ENCODE results near the gene ST6GALNAC5.

ST6GALNAC5 gene

DNA sequence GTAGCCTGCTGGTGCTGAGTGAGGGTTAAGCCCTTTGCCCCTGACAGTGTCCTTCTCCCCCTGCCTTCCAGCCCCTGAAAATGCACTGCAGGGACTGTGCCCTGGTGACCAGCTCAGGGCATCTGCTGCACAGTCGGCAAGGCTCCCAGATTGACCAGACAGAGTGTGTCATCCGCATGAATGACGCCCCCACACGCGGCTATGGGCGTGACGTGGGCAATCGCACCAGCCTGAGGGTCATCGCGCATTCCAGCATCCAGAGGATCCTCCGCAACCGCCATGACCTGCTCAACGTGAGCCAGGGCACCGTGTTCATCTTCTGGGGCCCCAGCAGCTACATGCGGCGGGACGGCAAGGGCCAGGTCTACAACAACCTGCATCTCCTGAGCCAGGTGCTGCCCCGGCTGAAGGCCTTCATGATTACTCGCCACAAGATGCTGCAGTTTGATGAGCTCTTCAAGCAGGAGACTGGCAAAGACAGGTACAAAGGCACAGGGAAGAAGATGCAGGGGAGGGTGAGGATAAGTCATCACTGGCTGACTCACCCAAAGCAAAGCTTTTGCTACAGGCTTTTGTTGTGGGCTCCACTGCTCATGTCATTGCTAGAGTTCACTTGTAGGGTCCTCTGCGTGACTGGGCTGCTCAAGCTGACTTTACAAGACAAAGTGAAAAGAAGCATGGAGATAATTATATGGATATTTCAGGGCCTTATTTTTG lies 177.0 kb downstream of the ST6GALNAC5 start:
- H3K4me1 ChIP-seq: peaks cover 4 to 26% (median 7%) of the 10 kb centered on the region in 10 experiments; a peak in 16 of 20 replicates
- no peak for TF ChIP-seq Cebpa-rat (IDR thresholded peaks at IDR 0.05)
- H4K20me1 ChIP-seq: no peaks in the 10 kb centered on the region
- no peaks in the 10 kb centered on the region for H3K36me3 ChIP-seq
- H3K4me3 ChIP-seq: no peak overlapping the region
- H3K4me2 ChIP-seq: no peak overlapping the region
- H3K9ac ChIP-seq: no peak overlapping the region
- H3K27me3 ChIP-seq: no peaks in the 10 kb centered on the region
- H3K9me3 ChIP-seq (replicated peaks in 1 of 11): no peaks in the 10 kb centered on the region
- no peak overlapping the region for H3K27ac ChIP-seq

DNA sequence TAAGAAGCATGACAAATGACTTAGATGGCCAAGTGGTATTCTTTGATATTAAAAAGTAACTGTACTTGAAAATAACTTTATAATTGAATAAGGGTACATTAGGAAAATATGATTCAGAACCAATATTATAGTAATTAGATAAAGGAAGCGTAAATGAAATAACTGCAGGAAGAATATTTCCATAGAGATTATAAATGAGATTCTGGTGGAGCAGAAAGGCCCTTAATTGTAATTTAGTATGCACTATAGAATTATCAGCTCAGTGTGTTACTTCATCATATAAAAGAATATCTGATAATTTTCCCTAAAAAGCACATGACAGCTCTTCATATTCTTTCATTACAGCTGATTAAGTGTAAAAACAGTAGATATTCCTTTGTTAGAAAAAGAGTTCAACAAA lies 180.3 kb downstream of the ST6GALNAC5 start:
- H3K4me1 ChIP-seq: peaks cover 4 to 11% (median 7%) of the 10 kb centered on the region in 10 experiments; a peak in 16 of 20 replicates
- TF ChIP-seq Cebpa-rat (IDR thresholded peaks at IDR 0.05): no peak
- no peak overlapping the region for H3K9ac ChIP-seq
- H3K27me3 ChIP-seq: no peaks in the 10 kb centered on the region
- no peak overlapping the region for H3K4me3 ChIP-seq
- H3K4me2 ChIP-seq: peak overlapping the region in 9 of 11 experiments; percentile 19 to 49 (median 36); a peak in 9 of 22 replicates
- H3K27ac ChIP-seq: no peak overlapping the region
- H3K36me3 ChIP-seq: no peaks in the 10 kb centered on the region
- H3K9me3 ChIP-seq (replicated peaks in 1 of 11): no peaks in the 10 kb centered on the region
- no peaks in the 10 kb centered on the region for H4K20me1 ChIP-seq

DNA sequence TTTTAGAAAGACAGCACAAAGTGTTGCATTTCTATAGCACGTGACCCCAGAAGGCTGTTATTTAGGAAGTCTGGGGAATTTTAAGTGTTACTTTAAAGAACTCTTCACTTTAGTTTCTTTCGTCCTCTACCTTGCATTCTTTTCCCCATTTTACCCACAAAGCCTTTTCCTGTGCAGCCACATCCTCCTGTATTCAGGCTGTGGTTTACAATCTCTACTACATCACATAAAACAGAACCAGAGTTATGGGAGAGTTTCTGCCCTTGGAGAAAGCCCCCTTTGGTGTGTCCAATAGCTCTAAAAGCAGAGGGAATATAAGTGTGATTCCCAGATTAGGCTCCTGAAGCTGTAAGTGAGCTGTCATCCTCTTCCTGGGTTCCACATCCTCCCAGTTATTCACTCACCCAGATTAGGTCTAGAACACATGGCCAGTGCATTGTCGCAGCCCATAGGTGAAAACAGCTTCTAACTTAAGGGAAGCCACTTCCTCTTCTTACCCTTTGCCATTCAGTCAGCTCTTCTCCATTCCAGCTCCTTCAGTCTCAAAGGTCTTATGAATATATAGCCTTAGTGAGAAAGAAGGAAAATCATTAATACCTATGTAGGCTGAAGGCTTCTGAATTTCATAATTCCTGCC lies 180.8 kb downstream of the ST6GALNAC5 start:
- no peak for TF ChIP-seq Cebpa-rat (IDR thresholded peaks at IDR 0.05)

DNA sequence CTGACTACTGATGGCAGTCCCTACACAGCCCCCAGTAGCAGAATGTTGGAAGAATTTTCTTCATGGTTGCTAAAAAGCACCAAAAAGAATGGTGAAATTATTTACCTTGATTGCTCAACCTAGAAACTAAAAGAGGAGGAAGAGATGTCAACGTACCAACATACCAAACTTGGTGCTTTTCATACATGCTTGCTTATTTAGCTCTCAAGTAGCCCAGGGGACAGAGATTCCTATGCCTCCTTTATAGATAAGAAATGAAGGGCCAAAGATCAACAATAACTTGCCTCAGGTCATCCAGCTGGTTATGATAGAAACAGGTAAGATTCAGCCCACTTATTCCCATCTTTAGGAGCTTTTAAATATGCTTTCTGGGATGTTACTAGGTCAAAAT lies 181.3 kb downstream of the ST6GALNAC5 start:
- no peaks in the 10 kb centered on the region for H3K36me3 ChIP-seq
- H3K9ac ChIP-seq: no peak overlapping the region
- no peaks in the 10 kb centered on the region for H3K9me3 ChIP-seq (replicated peaks in 1 of 11)
- no peak overlapping the region for H3K4me3 ChIP-seq
- H4K20me1 ChIP-seq: no peaks in the 10 kb centered on the region
- no peak overlapping the region for H3K27ac ChIP-seq
- TF ChIP-seq Cebpa-rat (IDR thresholded peaks at IDR 0.05): no peak
- H3K27me3 ChIP-seq: no peaks in the 10 kb centered on the region
- H3K4me2 ChIP-seq: peak overlapping the region in 4 of 11 experiments; percentile 24 to 49 (median 48); a peak in 5 of 22 replicates
- peaks cover 4 to 11% (median 7%) of the 10 kb centered on the region in 10 experiments; a peak in 16 of 20 replicates for H3K4me1 ChIP-seq

More for the DNA sequence above, 180.8 kb downstream of the ST6GALNAC5 start:
- Histone ChIP-seq H3K27ac (no peak overlapping the region), H3K27me3 (no peaks in the 10 kb centered on the region), H3K9me3 (replicated peaks in 1 of 11) (no peaks in the 10 kb centered on the region), H3K4me3 (no peak overlapping the region), H3K36me3 (no peaks in the 10 kb centered on the region), H3K4me1 (peaks cover 4 to 11% (median 7%) of the 10 kb centered on the region in 10 experiments; a peak in 16 of 20 replicates), H3K4me2 (peak overlapping the region in 10 of 11 experiments; percentile 19 to 49 (median 34); a peak in 14 of 22 replicates), H4K20me1 (no peaks in the 10 kb centered on the region), H3K9ac (no peak overlapping the region)

DNA sequence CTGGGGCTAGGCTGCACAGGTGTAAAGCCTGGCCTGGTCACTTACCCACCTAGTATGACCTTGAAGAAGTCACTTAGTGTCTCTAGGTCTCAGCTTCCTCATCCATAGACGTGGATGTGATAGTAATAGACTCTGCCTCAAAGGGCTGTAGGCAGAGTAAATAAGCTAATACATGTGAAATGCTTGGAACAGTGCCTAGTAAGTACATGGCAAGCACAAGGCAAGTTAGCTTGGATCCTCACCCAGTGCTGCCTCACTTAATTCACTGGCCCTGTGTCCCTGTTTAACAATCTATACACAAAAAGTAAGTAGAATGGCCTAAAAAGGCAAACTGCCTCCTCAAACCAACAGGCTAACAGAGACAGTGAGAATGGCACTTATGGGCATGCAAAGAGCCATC lies 184.1 kb downstream of the ST6GALNAC5 start:
- no peak overlapping the region for H3K4me2 ChIP-seq
- H3K27me3 ChIP-seq: no peaks in the 10 kb centered on the region
- H4K20me1 ChIP-seq: no peaks in the 10 kb centered on the region
- H3K4me1 ChIP-seq: peaks cover 4 to 11% (median 7%) of the 10 kb centered on the region in 10 experiments; a peak in 16 of 20 replicates
- H3K9ac ChIP-seq: no peak overlapping the region
- H3K36me3 ChIP-seq: no peaks in the 10 kb centered on the region
- no peak for TF ChIP-seq Cebpa-rat (IDR thresholded peaks at IDR 0.05)
- H3K9me3 ChIP-seq (replicated peaks in 1 of 11): no peaks in the 10 kb centered on the region
- no peak overlapping the region for H3K27ac ChIP-seq
- H3K4me3 ChIP-seq: no peak overlapping the region

DNA sequence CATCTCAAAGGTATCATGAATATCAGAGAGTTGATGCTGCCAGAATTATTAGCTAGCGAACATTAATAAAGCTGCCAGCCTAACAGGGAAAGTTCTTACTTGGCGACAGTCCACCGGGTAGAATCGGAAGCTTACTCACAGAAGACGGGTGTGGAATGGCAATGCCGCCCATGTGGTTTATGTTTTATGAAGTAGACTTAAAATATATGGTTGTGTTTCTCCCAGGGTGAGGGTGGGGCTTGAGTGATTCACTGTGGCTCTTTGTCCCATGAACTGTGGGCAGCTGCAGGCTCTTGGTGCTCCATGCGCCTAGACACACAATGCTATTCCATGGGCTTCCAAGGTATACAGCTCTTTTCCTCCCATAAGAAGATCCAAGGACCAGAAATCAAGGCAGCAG lies 189.2 kb downstream of the ST6GALNAC5 start:
- Histone ChIP-seq H3K9ac (no peak overlapping the region), H4K20me1 (no peaks in the 10 kb centered on the region), H3K9me3 (replicated peaks in 1 of 11) (no peaks in the 10 kb centered on the region), H3K4me1 (peaks cover 0 to 7% (median 0%) of the 10 kb centered on the region in 10 experiments; a peak in 3 of 20 replicates), H3K4me2 (no peak overlapping the region), H3K27me3 (no peaks in the 10 kb centered on the region), H3K27ac (no peak overlapping the region), H3K4me3 (no peak overlapping the region), H3K36me3 (no peaks in the 10 kb centered on the region)
- no peak for TF ChIP-seq Cebpa-rat (IDR thresholded peaks at IDR 0.05)

DNA sequence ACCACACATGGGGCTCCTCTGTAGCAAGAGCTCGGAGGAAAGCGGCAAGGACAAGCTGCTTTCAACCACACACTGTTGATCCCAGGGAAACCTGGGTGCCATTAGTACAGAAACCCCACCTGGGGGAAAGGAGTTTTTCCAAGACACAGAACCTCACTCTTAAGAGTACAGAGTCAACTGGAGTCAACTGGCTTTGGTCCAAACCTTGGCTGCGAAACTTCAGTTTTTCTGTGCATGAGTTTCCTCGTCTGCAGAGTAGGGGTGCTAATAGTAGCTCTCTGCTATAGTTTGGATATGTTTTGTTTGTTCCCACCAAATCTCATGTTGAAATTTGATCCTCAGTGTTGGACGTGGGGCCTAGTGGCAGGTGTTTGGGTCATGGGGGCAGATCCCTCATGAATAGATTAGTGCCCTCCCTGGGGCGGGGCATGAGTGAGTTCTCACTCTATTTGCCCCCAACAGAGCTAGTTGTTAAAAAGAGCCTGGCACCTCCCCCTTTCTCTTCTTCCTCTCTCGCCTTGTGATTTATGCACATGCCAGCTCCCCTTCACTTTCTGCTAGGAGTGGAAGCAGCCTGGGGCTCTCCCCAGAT lies 190.8 kb downstream of the ST6GALNAC5 start:
- Histone ChIP-seq H3K27me3 (no peaks in the 10 kb centered on the region), H3K4me1 (peaks cover 0 to 7% (median 0%) of the 10 kb centered on the region in 10 experiments; a peak in 3 of 20 replicates), H3K4me2 (no peak overlapping the region), H3K9me3 (replicated peaks in 1 of 11) (no peaks in the 10 kb centered on the region), H3K9ac (no peak overlapping the region), H3K27ac (no peak overlapping the region), H4K20me1 (no peaks in the 10 kb centered on the region), H3K4me3 (no peak overlapping the region), H3K36me3 (no peaks in the 10 kb centered on the region)
- no peak for TF ChIP-seq Cebpa-rat (IDR thresholded peaks at IDR 0.05)

DNA sequence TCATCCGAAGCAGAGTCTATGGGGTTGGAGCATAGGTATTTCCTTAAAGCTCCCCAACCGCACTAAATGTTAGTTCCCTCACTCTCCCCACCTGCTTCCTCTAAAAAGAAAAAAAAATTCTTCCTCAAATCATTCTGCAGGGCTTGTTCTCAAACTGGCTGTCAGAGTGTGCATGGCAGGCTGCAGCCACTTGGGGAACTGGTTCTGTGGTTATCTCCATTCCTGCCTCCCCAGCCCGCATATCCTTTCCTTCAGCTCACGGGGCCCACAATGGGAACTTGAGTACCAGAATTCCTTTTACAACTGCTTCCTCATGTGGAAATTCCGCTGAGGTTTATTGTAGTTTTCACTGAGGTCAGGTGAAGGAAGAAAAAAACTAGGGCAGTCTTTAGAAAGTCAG lies 192.7 kb downstream of the ST6GALNAC5 start:
- H3K27ac ChIP-seq: no peak overlapping the region
- no peak overlapping the region for H3K9ac ChIP-seq
- H3K9me3 ChIP-seq (replicated peaks in 1 of 11): no peaks in the 10 kb centered on the region
- peaks cover 0 to 7% (median 0%) of the 10 kb centered on the region in 10 experiments; a peak in 3 of 20 replicates for H3K4me1 ChIP-seq
- H3K4me3 ChIP-seq: no peak overlapping the region
- no peaks in the 10 kb centered on the region for H4K20me1 ChIP-seq
- no peaks in the 10 kb centered on the region for H3K27me3 ChIP-seq
- H3K36me3 ChIP-seq: no peaks in the 10 kb centered on the region
- TF ChIP-seq Cebpa-rat (IDR thresholded peaks at IDR 0.05): no peak
- peak overlapping the region in 2 of 11 experiments; percentile 7 to 34; a peak in 2 of 22 replicates for H3K4me2 ChIP-seq

DNA sequence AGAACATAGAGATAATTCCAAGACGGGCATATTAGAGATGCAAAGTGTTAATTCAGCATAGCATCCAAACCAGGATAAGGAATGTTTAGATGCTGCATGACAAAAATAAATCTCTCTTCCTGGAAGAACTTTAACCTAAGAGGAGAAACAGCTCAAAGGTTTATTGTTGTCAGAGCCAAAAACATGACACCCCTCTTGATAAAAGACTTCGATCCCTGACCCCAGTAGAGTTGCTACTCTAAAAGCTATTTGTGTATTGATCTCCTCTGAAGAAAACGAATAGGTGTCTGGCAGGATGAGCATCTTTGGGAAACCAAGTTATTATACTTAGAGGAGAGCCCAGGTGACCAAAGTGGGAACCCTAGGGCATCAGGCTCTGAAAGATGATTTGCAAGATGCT lies 193.9 kb downstream of the ST6GALNAC5 start:
- TF ChIP-seq Cebpa-rat (IDR thresholded peaks at IDR 0.05): no peak
- Histone ChIP-seq H3K4me1 (peaks cover 0 to 7% (median 0%) of the 10 kb centered on the region in 10 experiments; a peak in 3 of 20 replicates), H3K27me3 (no peaks in the 10 kb centered on the region), H3K36me3 (no peaks in the 10 kb centered on the region), H3K9ac (no peak overlapping the region), H3K9me3 (replicated peaks in 1 of 11) (no peaks in the 10 kb centered on the region), H4K20me1 (no peaks in the 10 kb centered on the region; a peak in 1 of 22 replicates), H3K4me2 (no peak overlapping the region), H3K4me3 (no peak overlapping the region), H3K27ac (no peak overlapping the region)
